GM12891 (cell line): Measurements from ENCODE around the gene CCDC117.

Source experiments
- POLR2A ChIP-seq: IDR thresholded peaks from 2 replicates; pipeline ENCODE4 v1.6.1; 2011; ENCODE audit warnings: low read depth, low read length, control low read depth
- SPI1 ChIP-seq: IDR thresholded peaks from 2 replicates; pipeline ENCODE4 v1.6.1; 2011; ENCODE audit warnings: low read depth, low read length, control low read depth
- TAF1 ChIP-seq: IDR thresholded peaks from 2 replicates; pipeline ENCODE4 v1.6.1; 2011; ENCODE audit warnings: low read depth, low read length, control low read depth

GRCh38 chr22:28791124-28791523 lies 18.6 kb downstream of the CCDC117 start:
- TF ChIP-seq SPI1 (no peak), POLR2A (no peak), TAF1 (no peak)
